Rectal smooth muscle tissue (tissue), 1 donor: ENCODE results near the gene EPN3.

Source experiments
- H3K27ac ChIP-seq: one replicate; pipeline ENCODE4 v1.7.0; 2013; ENCODE audit warnings: low read depth, low read length, inconsistent platforms
- H3K27me3 ChIP-seq: one replicate; pipeline ENCODE4 v1.7.0; 2013; ENCODE audit warnings: low read length; ENCODE audit not compliant: control insufficient read depth, insufficient read depth
- H3K36me3 ChIP-seq: one replicate; pipeline ENCODE4 v1.7.0; 2013; ENCODE audit warnings: low read length; ENCODE audit not compliant: control insufficient read depth, insufficient read depth
- H3K4me1 ChIP-seq: one replicate; pipeline ENCODE4 v1.7.0; 2013; ENCODE audit warnings: low read length; ENCODE audit not compliant: control insufficient read depth, insufficient read depth
- H3K4me3 ChIP-seq: one replicate; pipeline ENCODE4 v1.7.0; 2013; ENCODE audit warnings: low read length
- H3K9ac ChIP-seq: one replicate; pipeline ENCODE4 v1.7.0; 2013; ENCODE audit warnings: low read length

EPN3 gene

DNA sequence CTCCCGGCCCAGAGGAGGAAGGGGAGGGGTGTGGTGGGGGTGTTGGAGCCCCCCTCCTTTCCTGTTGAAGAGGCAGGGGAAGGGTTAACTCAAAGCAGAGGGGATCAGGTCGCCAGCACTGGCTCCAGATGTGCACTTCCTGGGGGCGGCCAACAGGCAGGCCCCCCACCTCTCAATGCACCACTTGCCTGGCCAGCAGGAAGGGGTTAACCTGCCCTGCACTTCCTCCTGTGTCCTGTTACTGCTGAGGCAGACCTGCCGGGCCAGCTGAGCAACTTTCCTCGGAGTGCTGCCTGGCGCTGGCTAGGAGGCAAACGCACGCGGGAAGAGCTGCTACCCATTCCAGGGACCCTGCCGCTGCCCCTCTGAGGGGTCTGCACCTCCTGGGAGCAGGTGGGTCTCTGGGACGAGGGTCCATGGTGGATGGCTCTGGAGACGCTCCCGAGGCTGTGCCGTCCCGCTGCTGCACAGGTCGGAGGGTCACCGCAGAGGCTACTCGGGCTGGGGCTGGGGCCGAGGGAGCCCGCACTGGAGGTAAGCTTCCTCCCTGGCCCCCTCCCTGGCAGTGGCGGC lies at the start of gene EPN3:
Gene EPN3 (plus strand): TSS at position 284 of the 573 bp plus-strand sequence. CDS start 3,822 bp downstream, outside the sequence.
- peaks cover 17% of the 10 kb centered on the region for H3K27me3 ChIP-seq
- peaks cover 5% of the 10 kb centered on the region for H3K4me1 ChIP-seq
- H3K9ac ChIP-seq: no peak within 1 kb of the TSS
- H3K27ac ChIP-seq: no peak within 1 kb of the TSS
- H3K36me3 ChIP-seq: no peaks in the 10 kb centered on the region
- H3K4me3 ChIP-seq: peak within 1 kb of the TSS; percentile 56

DNA sequence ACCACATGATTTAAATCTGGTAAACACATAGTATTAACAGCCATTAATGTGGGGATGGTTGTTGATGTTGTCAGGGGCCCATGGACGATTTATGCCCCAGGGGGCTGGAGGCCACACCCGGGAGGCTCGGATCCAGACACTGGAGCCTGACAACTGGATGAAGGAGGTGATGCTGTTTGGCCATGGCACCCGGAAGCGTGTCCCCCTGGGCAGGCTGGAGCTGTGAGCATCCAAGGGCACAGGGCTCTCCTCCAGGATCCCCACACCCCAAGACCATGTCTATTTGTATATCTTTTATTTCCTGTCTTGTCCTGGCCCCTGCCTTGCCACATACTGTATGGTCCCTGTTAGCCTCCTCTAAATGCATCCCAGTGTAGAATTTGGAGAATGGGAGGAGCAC lies 49.3 kb upstream of the EPN3 start:
- peak overlapping the region; percentile 37 for H3K27ac ChIP-seq
- H3K4me3 ChIP-seq: no peak overlapping the region
- H3K27me3 ChIP-seq: no peaks in the 10 kb centered on the region
- H3K36me3 ChIP-seq: peaks cover 17% of the 10 kb centered on the region
- H3K4me1 ChIP-seq: peaks cover 6% of the 10 kb centered on the region
- no peak overlapping the region for H3K9ac ChIP-seq

- Histone ChIP-seq H3K9ac (no peak overlapping the region), H3K36me3 (peaks cover 17% of the 10 kb centered on the region), H3K27me3 (no peaks in the 10 kb centered on the region), H3K4me1 (peaks cover 6% of the 10 kb centered on the region), H3K4me3 (no peak overlapping the region), H3K27ac (no peak overlapping the region)
Observed at GRCh38 chr17:50484386-50485155, 48.0 kb upstream of the EPN3 start.

DNA sequence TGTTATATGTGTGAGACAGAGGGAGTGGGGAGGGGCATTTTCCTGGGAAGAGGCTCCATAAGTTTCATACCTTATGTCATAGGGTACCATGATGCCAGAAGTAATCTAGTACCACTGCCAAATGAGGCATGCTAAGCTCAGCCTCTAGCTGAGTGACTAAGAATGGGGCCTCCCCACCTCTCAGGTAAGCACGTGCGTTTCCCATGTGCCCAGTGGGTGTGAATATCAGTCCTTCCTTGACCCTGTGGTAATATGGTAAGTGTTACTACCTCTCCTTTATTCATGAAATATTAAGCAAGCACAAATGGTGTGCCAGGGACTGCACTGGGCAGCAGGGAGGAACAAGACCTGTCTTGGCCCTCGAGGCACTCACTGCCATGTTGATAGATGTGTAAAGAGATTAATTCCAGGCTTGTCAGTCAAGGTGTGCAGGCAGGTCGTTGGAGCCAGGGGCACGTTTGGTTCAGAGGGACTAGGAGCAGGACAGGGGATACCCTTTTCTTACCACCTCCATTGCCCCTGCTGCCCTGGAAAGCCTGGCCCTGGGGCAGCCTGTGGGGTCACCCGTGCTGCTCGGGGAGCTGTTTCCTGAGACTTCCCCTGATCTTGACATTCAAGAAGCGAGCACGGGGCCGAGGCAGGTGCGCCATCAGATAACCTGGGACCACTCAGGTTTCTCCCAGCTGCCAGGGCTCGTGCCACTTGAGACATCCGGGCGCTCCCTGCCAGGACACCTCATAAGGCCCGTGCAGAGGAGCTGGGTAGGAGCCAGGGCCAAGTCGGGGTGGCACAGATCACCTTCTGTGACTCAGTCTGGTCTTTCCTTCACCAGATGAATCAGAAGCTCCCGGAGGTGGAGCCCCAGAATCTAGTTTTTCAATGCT lies 45.1 kb upstream of the EPN3 start:
- Histone ChIP-seq H3K4me3 (no peak overlapping the region), H3K27me3 (no peaks in the 10 kb centered on the region), H3K9ac (no peak overlapping the region), H3K36me3 (peaks cover 14% of the 10 kb centered on the region), H3K4me1 (peaks cover 2% of the 10 kb centered on the region), H3K27ac (no peak overlapping the region)

DNA sequence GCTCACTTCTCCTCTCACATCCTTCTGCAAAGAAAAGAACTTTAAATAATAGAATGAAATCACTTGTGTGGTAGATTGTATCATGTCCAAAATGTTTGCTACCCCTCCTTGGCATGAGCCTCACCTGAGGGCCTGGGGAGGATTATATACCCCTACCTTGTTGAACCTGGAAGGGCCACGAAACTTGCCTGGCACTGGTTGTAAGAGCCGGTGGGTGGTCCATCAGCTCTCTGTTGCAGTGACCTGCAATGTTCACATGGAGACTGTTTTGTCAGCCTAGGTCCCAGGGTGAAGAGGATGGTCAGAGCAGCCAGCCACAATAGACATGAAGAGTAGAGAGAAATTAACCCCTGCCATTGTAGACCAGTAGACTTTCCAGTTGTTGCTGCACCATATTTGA lies 43.7 kb upstream of the EPN3 start:
- H3K4me3 ChIP-seq: no peak overlapping the region
- H3K4me1 ChIP-seq: no peaks in the 10 kb centered on the region
- H3K9ac ChIP-seq: no peak overlapping the region
- peaks cover 7% of the 10 kb centered on the region for H3K36me3 ChIP-seq
- H3K27me3 ChIP-seq: no peaks in the 10 kb centered on the region
- no peak overlapping the region for H3K27ac ChIP-seq

DNA sequence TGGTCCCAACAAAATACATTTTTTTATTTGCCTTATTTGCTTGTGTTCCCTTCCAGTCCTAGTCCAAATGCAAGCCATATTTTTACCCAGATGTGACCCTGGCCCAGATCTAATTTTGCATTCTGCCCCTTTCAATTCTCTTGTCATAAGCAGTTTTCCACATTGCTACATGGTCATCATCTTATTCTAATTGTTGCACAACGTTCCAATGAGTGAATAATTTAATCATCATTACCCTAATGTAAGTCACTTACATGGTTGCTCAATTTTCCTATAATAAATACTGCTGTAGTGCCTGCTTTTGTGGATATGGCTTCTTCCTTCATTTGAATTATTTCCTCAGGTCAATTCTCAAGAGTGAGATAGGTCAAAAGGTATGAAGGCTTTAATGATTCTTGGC lies 41.0 kb upstream of the EPN3 start:
- Histone ChIP-seq H3K27ac (no peak overlapping the region), H3K4me3 (no peak overlapping the region), H3K4me1 (no peaks in the 10 kb centered on the region), H3K36me3 (no peaks in the 10 kb centered on the region), H3K27me3 (no peaks in the 10 kb centered on the region), H3K9ac (no peak overlapping the region)

- Histone ChIP-seq H3K4me1 (no peaks in the 10 kb centered on the region), H3K4me3 (no peak overlapping the region), H3K36me3 (no peaks in the 10 kb centered on the region), H3K27me3 (no peaks in the 10 kb centered on the region), H3K27ac (no peak overlapping the region), H3K9ac (no peak overlapping the region)
Observed at GRCh38 chr17:50492214-50492613, 40.3 kb upstream of the EPN3 start.

GRCh38 chr17:50493744-50494143 lies 38.8 kb upstream of the EPN3 start:
- Histone ChIP-seq H3K4me1 (no peaks in the 10 kb centered on the region), H3K9ac (no peak overlapping the region), H3K36me3 (no peaks in the 10 kb centered on the region), H3K27ac (no peak overlapping the region), H3K4me3 (no peak overlapping the region), H3K27me3 (no peaks in the 10 kb centered on the region)

GRCh38 chr17:50495217-50495823 lies 37.2 kb upstream of the EPN3 start:
- no peaks in the 10 kb centered on the region for H3K36me3 ChIP-seq
- H3K4me1 ChIP-seq: no peaks in the 10 kb centered on the region
- no peaks in the 10 kb centered on the region for H3K27me3 ChIP-seq
- H3K27ac ChIP-seq: no peak overlapping the region
- no peak overlapping the region for H3K9ac ChIP-seq
- no peak overlapping the region for H3K4me3 ChIP-seq

DNA sequence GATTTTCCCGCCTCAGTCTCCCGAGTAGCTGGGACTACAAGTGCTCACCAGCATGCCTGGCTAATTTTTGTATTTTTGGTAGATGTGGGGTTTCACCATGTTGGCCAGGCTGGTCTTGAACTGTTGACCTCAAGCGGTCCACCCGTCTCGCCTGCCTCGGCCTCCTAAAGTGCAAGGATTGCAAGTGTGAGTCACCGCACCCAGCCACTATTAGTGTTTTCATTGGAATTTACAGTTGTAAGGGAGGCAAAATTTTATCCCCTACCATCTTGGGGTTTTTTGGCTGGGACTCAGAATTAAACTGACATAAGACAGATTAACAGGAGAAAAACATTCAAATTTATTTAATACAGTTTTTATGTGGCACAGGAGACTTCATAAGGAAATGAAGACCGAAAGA lies 36.6 kb upstream of the EPN3 start:
- H3K36me3 ChIP-seq: no peaks in the 10 kb centered on the region
- H3K4me3 ChIP-seq: no peak overlapping the region
- H3K4me1 ChIP-seq: no peaks in the 10 kb centered on the region

DNA sequence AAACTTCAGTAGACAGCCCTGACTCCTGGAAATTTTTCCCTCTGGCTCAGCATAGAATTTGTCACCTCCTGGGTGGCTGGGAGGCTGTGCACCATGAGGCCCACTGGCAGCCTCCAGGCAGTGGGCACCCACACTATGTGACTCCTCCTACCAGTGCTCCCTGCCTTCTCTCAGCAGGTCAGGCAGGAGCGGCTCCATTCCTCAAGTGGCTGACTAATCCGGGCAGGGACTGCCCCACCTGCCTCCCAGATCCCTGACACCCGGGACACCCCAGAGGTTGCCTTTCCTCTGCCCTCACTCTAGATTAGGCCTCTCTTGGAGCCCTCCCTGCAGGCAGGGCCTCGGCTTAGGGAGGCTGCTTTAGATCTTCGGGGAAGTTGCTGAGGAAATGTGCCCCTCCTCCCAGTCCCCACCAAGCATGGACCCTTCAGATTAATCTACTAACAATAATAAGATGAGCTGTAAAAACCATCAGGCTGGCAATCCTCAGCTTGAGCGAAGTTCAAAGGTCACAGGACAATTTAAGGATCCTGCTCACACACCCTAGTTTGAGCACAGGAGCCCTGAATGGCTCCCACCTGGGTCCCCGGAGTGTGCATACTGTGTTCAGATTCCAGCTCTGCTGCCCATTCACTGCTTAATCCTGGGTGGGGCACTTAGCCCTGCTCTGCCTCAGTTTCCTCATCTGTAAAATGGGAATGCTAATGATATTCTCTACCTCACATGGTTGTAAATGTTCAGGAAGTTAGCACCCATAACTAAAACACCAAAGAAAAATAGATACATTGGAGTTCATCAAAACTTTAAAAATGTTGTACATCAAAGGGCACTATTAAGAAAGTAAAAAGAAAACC lies 34.3 kb upstream of the EPN3 start:
- Histone ChIP-seq H3K4me3 (no peak overlapping the region), H3K9ac (no peak overlapping the region), H3K27ac (no peak overlapping the region), H3K4me1 (no peaks in the 10 kb centered on the region), H3K36me3 (no peaks in the 10 kb centered on the region), H3K27me3 (no peaks in the 10 kb centered on the region)

More for the DNA sequence above, 36.6 kb upstream of the EPN3 start:
- no peak overlapping the region for H3K9ac ChIP-seq
- no peak overlapping the region for H3K27ac ChIP-seq
- no peaks in the 10 kb centered on the region for H3K27me3 ChIP-seq
